Hippocampal formation (tissue), 2 donors: Measurements from ENCODE around the gene LRCH2.

Source experiments
- DNase-seq, 2 donors: peaks; one replicate each; lab custom pipeline; 2025; lab: John Stamatoyannopoulos, UW

Gene LRCH2

DNA sequence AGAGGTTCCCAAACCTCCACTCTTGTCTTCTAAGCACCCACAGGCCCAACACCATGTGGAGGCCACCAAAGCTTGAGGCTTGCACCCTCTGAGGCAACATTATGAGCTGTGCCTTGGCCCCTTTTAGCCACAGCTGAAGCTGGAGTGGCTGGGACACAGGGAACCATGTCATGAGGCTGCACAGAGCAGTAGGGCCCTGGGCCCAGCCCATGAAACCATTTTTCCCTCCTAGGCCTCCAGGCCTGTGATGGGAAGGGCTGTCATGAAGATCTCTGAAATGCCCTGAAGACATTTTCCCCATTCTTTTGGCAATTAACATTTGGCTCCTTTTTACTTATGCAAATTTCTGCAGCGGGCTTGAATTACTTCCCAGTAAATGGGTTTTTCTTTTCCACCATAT is 29.9 kb downstream of the LRCH2 start:
- no peak for DNase-seq

DNA sequence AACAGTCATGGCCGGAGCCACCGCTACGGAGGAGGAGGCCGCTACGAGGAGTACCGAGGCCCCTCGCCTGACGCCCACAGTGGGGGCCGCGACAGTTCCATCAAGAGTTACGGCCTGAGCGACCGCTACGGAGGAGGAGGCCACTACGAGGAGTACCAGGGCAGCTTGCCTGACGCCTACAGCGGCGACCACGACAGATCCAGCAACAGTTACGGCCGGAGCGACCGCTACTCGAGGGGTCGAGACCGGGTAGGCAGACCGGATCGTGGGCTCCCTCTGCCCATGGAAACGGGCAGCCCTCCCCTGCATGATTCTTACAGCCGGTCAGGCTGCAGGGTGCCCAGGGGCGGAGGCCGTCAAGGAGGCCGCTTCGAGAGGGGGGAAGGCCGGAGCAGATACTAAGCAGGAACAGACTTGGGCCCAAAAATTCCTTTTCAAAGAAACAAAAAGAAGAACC is 41.6 kb downstream of the LRCH2 start:
- no peak for DNase-seq

DNA sequence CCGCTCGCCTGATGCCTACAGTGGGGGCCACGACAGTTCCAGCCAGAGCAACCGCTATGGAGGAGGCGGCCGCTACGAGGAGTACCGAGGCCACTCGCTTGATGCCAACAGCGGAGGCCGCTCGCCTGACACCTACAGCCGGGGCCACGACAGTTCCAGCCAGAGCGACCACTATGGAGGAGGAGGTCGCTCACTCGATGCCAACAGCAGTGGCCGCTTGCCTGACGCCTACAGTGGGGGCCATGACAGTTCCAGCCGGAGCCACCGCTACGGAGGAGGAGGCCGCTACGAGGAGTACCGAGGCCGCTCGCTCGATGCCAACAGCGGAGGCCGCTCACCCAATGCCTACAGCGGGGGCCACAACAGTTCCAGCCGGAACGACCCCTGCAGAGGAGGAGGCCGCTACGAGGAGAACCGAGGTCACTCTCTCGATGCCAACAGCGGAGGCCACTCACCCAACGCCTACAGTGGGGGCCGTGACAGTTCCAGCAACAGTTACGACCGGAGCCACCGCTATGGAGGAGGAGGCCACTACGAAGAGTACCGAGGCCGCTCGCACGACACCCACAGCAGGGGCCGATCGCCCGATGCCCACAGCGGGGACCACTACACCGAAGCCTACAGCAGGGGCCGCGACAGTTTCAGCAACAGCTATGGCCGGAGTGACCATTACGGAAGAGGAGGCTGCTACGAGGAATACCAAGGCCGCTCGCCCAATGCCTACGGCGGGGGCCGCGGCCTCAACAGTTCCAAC is 42.2 kb downstream of the LRCH2 start:
- no peak for DNase-seq

DNA sequence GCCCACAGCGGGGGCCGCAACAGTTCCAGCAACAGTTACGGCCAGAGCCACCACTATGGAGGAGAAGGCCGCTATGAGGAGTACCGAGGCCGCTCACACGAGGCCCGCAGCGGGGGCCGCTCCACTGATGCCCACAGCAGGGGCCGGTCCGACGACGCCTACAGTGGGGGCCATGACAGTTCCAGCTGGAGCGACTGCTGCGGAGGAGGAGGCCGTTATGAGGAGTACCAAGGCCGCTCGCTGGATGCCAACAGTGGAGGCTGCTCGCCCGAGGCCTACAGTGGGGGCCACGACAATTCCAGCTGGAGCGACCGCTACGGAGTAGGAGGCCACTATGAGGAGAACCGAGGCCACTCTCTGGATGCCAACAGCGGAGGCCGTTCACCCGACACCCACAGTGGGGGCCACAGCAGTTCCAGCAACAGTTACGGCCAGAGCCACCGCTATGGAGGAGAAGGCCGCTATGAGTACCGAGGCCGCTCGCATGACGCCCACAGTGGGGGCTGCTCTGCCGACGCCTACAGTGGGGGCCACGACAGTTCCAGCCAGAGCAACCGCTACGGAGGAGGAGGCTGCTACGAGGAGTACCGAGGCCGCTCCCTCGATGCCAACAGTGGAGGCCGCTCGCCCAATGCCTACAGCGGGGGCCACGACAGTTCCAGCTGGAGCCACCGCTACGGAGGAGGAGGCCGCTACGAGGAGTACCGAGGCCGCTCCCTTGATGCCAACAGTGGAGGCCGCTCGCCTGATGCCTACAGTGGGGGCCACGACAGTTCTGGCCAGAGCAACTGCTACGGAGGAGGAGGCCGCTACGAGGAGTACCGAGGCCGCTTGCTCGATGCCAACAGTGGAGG is 43.0 kb downstream of the LRCH2 start:
- DNase-seq, result no peak

DNA sequence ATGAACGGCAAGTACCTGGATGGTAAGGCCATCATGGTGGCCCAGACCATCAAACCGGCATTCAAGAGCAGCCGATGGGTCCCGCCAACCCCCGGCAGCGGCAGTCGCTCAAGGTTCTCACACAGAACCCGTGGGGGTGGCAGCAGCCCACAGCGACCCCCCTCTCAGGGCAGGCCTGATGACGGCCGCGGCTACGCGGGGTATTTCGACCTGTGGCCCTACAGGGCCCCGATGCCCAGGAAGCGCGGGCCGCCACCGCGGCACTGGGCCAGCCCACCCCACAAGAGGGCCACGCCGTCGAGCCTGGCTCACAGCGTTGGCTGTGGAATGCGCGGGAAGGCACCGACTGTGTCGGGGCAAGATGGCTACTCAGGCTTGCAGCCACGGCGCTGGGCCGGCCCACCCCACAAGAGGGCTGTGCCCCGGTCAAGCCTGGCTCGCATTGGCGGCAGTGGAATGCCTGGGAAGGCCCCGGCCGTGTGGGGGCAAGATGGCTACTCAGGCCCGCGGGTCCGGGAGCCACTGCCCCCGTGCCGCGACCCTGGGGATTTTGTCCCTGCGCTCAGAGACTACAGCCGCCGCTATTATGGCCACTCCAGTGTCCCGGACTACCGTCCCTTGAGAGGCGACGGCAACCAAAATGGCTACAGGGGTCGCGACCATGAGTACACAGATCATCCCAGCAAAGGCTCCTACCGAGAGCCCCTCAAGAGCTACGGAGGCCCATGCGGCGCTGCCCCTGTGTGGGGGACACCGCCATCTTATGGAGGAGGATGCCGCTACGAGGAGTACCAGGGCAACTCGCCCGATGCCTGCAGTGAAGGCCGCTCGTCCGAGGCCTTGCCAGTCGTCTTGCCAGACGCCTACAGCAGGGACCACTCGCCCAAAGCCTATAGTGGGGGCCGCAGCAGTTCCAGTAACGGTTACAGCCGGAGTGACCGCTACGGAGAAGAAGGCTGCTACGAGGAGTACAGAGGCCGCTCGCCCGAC is 44.0 kb downstream of the LRCH2 start:
- DNase-seq, result no peak

DNA sequence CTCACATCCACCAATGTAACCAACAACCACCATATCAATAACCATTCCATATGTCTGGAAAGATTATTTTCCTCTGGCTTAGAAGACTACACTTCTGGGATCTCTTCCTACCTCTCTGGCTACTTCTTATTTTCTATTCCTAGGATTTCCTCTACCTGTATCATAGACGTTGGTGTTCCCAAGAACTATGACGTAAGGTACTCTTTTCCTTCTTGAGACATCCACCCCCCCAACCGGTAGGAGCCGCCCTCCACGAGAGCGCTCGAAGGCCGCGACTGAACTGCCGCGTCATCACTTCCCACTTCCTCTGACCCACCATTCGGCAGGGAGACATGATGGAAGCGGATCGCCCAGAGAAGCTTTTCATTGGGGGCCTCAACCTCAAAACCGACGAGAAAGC is 44.8 kb downstream of the LRCH2 start, which contains the start of gene RBMXL3:
Gene RBMXL3 (plus strand): TSS at position 301 of the 400 bp plus-strand sequence. CDS start 32 bp downstream, at position 333.
- no peak for DNase-seq

DNA sequence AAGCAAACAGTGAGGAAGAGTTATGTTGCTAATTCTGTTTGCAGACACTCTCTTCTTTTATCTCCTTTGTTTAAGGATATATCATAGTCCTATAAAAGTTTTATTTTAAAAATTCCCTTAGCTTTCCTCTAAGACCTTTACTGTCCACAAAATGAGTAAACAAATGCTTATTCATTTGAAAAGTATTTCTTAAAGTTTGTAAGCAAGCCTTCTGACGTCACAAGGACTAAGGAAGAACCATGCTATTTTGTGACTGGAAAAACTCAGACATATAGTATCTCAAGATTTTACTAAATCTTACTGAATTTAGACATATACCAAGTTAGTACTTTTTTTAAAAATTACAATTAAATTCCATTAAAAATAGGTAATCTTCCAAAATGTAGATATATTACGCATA is 49.9 kb downstream of the LRCH2 start:
- no peak for DNase-seq

DNA sequence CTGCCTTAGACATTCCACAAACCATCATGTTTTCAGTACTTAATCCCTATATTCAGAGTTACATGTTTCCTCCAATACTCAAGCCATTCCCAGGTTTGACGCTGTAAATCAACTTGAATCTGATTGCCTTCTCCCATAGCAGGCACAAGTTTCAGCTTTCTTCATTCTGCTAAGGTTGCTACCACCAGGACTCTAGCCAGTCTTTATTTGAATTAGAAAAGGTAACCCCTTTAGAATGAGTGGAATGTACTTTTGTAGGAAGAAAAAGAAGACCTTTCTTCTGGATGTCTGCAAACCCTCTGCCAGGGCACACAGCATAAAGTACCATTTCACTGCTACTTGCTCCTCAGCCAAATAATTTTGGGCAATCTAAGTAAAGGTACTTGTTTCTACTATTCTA is 55.4 kb downstream of the LRCH2 start:
- no peak for DNase-seq

DNA sequence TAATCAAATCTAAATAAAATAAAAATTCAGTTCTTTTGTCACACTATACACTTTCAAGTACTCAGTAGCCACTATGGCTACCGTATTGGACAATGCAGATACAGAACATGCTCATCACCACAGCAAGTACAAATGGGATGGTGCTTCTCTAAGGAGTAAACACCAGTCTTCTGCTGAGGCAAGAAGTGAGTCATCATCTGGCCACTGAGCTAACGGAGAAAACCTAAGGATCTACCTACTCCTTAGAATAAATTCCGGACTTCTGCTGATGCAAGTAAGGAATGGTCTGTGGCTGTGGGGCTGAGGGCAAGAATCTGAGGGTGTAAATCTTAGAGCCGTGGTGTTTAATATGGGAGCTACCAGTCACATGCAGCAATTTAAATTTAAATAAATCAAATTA is 56.0 kb downstream of the LRCH2 start:
- DNase-seq, result no peak

DNA sequence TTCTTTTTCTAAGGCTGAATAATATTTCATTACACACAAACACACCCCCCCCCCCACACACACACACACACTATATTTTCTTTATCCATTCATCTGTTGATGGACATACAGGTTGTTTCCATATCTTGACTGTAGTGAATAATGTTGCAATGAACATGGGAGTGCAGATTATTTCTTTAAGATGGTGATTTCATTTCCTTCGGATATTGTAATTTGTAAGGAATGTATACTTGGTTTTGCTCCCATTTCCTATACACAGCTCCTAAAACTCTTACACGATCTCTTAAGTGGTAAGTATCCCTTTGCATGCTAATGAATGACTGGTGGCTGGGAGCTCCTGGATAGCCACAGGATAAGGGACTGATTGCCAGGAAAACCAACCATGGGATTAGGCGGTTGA is 59.3 kb downstream of the LRCH2 start:
- no peak for DNase-seq

DNA sequence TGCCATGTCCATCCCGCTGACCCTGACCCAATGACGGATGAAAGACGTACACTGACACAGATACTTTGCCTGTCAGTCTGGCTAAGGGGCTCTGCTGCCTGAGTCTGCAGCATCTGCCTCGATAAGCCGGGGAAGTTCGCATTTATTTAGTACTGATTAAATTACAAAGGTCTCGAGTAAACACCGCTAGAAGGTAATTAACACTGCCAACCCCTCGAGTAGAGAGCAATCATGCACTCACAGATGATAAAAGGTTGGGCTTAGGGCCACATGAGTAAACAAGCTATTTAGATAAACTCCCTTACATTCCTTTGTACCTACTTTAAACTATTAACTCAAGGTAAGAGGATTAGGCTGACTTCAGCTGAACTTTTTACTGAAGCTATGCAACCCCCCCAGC is 60.7 kb downstream of the LRCH2 start:
- no peak for DNase-seq

DNA sequence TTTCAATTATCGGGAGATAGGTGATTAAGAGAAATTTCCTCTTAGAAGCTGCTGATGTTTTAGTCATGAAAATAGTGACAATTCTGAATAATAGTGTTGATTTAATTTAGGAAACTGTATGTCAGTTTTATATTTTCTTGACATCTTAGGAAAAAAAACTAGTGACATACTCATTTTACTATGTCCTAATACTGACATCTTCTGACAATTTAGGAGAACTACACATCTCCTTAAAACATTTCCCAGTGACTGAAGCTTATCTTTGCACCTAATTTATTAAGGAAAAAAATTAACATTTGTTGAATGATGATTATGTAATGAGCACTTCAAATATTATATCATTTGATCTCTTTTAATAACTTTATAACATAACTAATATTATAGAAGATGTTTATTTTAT is 86.7 kb downstream of the LRCH2 start:
- peak in 1 of 2 donors; percentile 34 for DNase-seq

DNA sequence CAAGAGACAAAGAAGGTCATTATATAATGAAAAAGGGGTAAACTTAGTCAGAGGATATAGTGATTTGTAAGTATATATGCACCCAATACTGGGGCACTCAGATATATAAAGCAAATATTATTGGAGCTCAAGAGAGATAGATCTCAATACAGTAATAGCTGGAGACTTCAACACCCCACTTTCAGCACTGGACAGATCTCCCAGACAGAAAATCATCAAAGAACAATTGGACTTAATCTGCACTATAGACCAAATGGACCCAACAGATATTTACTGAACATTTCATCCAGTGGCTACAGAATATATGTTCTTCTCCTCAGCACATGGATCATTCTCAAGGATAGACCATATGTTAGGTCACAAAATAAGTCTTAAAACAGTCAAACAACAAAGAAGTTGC is 91.8 kb downstream of the LRCH2 start:
- DNase-seq, result no peak

DNA sequence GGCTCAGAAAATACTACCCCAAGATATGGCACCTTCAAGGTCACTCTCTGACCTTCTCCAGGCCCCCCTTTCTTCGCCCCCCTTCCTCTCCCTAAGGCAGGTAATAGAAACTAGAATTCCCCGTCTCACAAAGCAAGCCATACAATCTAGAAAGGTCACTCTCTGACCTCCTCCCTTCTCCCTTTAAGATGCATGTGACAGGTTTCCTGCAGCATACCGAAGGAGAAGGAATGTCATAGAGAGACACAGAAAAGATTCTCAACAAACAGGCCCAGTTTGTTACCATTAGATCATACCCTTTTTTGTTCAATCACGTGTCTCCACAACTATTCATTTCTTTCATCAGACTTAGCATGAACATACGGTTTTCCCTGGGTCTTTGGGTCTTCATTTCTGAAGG is 95.9 kb downstream of the LRCH2 start:
- no peak for DNase-seq

DNA sequence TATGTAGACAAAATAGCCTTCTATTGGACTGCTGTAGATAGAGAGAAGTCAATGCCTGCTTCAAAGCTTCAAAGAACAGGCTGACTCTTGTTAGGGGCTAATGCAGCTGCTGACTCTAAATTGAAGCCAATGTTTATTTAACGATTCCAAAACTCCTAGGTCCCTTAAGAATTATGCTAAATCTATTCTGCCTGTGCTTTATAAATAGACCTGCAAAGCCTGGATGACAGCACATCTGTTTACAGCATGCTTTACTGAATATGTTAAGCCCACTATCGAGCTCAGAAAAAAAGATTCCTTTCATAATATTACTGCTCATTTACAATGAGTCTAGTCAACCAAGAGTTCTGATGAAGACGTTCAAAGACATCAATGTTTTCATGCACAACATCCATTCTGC is 99.5 kb downstream of the LRCH2 start:
- DNase-seq, result no peak

DNA sequence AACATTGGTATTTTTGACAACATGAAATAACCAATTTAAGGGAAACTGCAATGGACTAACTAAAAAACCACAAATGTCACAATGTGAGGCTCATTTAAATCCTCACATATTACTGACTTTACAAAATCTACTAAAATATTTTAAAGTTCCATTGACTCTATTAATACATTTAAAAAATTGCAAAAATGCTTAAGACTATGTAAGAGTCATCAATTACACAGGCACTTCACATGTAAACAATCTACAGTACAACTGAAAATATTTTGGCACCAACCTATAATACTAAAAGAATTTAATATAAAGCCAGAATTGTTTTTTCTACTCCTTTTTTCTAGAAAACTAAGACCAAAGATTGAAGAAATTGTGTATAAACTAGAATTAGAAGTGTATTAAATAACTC is 121.5 kb downstream of the LRCH2 start:
- DNase-seq, result no peak

DNA sequence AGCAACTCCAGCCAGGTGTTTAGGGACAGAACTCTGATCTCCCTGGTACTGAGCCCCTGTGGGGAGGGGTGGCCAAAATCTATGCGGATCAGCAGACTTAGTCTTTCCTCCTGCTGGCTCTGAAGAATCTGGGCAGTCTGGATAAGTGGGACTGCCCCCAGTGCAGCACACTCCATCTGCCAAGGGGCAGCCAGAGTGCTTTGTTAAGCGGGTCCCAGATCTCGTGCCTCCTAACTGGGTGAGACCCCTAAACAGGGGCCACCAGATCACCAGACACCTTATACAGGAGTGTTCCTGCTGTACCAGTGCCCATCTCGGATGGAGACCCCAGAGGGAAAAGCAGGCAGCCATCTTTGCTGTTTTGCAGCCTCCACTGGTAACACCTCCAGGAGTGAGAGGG is 135.0 kb downstream of the LRCH2 start:
- no peak for DNase-seq

DNA sequence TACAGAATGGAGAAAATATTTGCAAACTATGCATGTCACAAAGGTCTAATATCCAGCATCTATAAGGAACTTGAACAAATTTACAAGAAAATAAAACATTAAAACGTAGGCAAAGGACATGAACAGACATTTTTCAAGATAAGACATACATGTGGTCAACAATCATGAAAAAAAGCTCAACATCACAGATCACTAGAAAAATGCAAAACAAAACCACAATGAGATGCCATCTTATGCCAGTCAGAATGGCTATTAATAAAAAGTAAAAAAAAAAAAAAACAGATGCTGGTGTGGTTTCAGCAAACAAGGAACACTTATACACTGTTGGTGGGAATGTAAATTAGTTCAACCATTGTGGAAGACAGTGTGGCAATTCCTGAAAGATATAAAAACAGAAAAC is 140.7 kb downstream of the LRCH2 start:
- no peak for DNase-seq

DNA sequence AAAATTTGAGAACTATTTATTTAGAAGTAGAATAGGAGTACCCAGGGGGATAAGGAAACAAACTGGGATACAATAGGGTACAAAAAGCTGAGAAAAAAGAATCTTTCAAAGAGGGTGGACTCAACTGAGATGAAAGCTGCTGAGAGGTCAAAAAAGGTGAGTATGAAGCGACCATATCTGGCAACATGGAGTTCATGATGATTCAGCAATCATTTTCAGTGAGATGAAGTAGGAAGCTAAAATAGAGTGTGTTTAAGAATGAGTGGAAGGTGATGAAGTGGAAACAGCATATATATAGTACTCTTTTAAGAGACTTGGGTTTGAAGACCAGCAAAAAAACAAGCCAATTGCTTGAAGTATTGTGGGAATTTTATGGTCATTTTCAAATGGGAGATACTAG is 144.5 kb downstream of the LRCH2 start:
- DNase-seq, result no peak

DNA sequence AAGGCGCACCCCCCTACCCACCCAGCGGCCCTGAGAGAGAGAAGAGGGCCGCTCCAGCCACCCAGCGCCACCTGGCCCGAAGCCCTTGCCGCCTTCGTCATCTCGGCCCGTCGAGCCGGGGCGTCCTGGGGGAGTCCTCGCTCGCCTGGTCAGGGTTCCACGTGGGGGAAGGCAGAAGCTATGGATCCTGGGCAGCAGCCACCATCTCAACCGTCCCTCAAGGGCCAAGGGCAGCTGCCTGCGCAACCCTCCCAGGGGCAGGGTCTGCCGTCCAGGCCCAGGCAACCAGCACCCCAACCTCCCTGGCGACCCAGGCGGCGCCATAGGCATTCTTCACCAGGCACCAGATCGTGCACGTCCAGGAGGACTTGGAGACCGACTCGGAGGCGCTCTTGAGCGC is 165.0 kb downstream of the LRCH2 start:
- no peak for DNase-seq

DNA sequence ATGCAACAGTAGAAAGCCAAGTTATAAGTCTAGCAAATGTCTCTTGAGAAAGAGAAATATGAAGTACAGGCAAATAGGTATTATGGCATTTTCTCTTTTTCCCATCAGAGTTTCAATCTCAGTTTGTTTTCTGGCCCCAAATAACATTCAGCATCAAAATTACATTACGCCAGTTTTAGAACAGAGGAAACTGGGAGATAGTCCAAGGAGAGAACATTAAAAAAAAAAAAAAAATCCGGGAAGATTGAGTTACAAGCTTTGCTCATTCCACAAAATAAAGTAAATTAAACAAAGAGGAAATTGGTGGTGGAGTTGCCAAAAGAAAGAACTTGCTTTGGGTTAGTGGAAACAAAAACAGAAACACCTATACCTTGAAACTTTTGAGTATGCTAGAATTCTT is 166.1 kb downstream of the LRCH2 start:
- no peak for DNase-seq

DNA sequence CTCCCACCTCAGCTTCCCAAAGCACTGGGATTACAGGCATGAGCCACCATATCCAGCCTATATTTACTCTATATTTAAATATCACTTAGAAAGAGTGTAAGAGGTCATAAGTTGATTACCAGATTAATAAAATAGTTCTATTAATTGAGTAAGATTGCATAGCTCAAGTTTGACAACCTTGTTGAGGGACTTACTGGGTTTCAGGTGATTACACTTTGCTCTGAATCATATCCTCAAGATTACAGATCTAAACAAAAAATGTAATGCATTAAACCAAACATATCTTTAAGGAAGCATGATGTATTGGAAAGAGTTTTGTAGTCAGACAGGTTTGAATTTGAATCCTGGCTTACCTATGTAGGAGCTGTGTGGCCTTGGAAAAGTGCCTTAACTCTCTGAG is 168.6 kb downstream of the LRCH2 start:
- no peak for DNase-seq
